NCI-H524 (cell line): Measurements from ENCODE around the gene POLR2L.

Experiments used
- DNase-seq, 2 experiments: peaks; one replicate each; lab custom pipeline; 2025; lab: John Stamatoyannopoulos, UW

POLR2L gene

DNA sequence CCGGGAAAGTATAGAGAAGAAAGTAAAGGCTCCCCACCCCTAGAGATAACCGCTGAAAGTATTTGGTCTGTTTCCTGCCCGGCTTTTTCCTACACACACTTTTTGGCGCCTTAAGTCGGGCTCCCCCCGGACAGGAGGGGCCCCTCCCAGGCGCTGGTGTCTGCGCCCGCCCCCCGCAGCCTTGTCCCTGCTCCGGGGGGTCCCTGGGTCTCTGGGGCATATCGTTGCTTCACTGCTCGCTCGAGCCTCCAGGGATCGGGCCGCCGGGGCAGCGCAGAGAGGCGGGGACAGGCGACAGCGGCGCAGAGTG lies 15.5 kb downstream of the POLR2L start:
- DNase-seq, result no peak

DNA sequence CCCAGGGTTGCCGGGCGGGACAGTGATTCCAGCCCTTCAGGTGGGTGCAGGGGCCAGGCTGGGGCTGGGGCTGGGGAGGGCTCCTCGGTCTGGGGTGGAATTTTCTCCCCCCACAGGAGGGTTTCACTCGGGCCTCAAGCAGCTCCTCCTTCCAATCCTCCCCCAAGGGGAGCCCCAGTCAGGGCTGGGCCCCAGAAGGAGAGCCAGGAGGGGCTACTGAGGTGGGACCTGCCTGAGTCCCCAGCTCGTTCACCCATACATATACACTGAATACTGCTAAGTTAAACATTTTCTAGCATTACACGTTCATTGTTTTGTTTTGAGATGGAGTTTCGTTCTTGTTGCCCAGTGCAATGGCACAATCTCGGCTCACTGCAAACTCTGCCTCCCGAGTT lies 16.1 kb downstream of the POLR2L start:
- no peak for DNase-seq

DNA sequence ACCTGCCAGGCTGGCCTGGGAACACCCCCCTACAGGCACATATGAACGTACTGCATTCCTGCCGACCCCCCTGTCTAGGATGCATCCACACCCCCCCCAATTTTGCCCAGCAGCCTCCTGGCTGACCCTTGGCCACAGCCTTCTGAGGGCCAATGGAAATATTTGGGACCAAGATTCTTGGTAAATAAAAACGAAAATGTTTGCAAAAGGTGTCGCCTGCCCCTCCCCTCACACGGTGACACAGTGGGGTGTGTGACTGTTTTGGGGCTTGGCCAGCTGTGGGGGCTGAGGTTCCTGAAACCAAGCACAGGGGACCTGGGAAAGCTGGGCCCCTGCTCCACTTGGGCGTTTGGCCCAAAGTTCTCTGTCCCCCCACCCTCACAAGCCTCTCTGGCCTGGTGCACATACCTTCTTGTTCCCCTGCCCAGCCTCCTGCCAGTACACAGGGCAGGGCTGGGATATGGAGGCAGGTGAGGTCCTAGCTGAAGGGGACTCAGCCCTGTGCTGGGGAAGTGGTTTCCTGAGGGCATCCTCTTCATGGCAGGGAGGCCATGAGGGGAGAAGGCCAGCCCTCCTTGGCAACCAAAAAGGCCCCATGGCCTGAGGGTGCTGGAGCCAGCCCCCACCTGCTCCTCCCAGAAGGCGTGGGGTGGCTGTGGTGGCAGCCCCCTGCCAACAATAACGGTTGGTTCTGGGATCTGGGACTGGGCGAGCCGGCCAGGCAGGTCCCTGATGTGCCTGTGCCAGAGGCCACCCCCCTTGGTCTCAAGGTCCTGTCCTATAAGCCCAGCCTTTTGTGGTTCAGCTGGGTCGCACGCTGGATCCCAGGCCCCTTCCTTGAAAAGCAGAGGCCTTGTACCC lies 16.7 kb downstream of the POLR2L start:
- DNase-seq, result no peak

DNA sequence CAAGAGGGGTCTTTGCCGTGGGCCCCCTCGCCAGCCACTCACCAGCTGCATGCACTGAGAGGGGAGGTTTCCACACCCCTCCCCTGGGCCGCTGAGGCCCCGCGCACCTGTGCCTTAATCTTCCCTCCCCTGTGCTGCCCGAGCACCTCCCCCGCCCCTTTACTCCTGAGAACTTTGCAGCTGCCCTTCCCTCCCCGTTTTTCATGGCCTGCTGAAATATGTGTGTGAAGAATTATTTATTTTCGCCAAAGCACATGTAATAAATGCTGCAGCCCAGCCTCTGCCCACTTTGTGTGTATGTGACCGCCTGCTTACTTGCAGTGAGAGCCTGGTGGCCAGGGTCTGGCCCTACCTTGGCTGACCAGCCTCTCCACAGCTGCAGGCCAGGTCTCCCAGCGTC lies 17.4 kb downstream of the POLR2L start:
- no peak for DNase-seq

DNA sequence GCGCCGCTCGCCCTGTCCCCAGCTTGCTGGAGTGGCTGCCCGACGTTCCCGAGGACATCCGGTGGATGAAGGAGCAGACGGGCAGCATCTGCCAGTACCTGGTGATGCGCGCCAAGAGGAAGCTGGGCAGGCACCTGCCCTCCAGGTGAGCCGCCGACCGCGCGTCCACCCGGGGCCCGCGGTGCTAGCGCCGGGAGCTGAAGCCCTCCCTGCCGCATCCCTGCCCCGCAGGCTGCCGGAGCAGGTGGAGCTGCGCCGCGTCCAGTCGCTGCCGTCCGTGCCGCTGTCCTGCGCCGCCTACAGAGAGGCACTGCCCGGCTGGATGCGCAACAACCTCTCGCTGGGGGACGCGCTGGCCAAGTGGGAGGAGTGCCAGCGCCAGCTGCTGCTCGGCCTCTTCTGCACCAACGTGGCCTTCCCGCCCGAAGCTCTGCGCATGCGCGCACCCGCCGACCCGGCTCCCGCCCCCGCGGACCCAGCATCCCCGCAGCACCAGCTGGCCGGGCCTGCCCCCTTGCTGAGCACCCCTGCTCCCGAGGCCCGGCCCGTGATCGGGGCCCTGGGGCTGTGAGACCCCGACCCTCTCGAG lies 17.9 kb downstream of the POLR2L start:
- peak; percentile 46 to 82 for DNase-seq

DNA sequence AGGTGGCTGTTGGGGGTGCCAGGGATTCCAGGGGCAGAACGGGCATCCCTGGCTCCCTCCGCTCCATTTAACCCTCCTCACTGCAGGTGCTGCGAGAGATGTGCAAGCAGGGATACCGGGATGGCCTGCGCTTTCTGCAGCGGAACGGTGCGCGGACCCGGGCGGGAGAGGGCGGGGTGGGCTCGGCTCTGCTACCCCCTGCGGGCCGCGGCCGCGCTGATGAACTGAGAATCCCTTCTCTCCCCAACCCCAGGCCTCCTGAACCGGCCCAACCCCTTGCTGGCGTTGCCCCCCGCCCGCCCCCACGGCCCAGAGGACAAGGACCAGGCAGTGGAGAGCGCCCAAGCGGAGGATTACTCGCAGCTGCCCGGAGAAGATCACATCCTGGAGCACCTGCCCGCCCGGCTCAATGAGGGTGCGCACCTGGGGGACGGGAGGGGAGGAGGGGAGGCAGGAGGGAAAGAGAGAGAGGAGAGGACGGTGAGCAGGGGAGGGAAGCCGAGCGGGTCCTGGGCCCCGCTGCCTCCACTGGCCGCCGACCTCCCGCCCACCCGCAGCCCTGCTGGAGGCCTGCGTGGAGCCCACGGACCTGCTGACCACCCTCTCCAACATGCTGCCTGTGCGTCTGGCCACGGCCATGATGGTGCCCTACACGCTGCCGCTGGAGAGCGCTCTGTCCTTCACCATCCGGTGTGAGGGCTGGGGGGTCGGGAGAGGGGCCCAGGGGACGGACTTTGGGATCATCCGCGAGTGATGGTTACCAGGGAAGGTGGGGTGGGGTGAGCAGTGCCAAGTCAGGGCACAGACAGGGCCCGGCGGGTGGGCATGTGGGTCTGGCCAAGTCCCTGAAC lies 18.7 kb downstream of the POLR2L start:
- DNase-seq, result no peak

DNA sequence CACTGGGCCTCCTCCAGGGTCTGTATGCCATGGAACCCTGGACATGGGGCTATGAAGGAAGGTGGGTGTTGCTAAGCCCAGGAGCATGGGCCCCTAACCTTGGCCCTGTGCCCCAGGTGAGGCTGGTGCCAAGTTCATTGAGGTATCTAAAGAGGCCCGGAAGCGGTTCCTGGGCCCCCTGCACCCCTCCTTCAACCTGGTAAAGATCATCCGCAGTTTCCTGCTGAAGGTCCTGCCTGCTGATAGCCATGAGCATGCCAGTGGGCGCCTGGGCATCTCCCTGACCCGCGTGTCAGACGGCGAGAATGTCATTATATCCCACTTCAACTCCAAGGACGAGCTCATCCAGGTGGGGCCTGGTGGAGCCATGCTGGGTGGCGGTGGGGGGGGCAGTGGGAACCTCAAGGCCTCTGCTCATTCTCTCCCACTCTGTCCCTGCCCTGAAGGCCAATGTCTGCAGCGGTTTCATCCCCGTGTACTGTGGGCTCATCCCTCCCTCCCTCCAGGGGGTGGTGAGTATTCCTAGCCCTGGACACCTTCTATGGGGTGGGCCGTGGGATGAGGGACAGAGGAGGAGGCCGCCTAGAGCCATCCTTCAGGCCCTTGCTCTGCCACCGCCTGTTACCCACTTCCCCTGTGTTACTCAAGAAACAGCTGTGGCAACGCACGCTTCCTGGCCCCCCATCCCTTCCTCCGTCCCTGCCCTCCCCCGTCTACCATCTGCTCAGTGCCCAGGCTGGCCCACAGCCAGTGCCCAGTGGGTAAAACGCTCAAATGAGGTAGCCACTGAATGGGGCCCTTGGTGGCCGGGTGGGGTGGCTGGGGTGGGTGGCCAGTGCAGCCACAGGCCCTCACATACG lies 20.6 kb downstream of the POLR2L start:
- DNase-seq, result peak; percentile 47 to 67

DNA sequence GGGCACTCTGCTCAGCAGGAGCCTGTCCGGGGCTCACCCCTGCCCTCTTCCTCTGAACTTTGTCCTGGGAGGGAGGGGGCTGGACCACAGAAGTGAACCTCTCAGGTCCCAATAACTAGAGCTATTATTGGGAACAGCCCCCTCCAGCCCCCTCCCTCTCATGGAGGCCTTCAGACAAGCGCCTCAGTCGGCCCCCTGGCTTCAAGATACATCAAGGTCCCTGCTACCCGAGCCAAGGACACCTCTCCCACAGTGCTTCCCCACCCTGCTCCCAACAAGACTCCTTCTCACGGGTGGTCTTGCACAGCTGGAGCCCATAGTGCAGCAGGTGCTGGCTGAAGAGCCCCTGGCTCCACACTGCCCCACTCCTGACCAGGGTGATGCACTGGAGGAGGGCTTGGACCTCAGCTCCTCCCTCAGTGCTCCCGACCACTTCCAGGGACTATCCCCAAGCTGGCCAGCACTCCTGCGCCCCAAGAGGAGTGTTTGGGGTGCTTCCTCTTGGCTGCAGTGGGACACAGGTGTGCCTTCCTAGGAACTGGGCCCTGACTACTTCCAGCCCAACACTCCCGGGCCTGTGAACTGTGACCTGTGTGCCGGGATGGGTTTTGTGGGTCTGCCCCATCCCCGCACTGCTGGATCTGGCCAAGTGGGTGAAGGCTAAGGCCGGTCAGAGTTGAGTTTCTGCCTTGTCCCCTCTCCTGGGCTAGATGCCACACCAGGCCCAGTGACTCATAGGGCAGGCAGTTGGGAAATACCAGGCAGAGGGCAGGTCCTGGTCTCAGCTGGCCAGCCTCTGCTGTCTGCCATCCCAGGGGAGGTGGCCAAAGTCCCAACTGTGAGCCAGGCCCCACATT lies 21.4 kb downstream of the POLR2L start:
- no peak for DNase-seq

DNA sequence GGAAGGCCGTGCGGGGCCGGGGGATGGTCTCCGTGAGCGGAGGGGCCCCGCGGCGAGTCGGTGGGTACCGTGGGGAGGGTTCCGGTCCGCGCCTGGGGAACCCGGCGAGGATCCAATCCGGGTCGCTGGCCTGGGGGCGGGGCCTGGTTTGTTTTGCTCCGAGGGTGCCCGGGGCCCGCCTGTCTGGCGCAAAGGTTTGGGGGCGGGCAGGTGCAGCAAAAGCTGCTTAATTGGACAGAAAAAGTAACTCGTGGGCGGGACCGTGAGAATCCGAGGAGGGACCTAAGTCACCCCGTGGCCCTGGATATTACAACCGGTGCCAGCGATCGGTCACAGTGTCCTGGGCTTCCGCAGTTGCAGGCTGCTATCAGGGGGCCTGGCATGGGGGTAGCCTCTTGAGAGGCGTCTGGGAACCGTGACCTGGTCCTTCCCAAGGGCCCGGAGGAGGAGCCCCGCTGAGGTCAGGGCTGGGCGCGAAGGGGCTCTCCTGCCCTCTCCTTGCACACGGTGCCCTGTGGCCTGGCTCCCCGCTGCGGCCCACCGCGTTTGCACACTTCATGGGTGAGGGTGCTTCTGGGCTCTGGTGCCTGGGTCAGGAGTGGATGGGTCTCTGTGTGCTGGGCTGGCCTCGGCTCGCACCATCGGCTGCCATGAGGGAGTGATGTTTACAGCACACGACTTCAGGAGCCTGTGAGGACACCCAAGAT lies 22.2 kb downstream of the POLR2L start:
- peak; percentile 65 to 70 for DNase-seq

DNA sequence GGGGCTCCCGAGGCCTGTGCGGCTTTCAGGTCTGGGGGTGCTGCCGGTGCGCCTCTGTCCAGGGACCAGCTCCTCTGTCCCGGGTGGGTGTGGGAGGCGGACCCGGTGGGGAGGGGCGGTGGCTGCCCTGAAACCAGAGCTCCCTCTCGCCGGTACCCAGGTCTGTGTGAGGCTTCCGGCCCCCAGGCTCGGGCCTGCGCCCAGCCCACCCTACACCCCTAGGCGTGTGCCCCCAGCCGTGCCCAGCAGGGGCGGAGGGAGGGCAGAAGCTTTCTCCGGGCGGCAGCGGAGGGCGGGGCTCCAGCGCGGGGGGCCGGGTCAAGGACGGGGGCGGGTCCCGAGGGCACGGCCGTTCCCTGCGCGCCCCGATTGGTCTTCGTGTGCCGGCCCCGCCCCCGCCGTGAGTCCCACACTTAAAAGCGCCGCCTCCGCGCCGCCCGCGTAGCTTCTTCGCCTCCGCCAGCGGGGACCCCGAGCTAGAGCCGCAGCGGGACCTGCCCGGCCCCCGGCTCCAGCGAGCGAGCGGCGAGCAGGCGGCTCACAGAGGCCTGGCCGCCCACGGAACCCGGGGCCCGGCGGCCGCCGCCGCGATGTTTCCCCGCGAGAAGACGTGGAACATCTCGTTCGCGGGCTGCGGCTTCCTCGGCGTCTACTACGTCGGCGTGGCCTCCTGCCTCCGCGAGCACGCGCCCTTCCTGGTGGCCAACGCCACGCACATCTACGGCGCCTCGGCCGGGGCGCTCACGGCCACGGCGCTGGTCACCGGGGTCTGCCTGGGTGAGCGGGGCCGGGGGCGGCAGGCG lies 23.0 kb downstream of the POLR2L start:
- DNase-seq, result peak; percentile 48 to 86

DNA sequence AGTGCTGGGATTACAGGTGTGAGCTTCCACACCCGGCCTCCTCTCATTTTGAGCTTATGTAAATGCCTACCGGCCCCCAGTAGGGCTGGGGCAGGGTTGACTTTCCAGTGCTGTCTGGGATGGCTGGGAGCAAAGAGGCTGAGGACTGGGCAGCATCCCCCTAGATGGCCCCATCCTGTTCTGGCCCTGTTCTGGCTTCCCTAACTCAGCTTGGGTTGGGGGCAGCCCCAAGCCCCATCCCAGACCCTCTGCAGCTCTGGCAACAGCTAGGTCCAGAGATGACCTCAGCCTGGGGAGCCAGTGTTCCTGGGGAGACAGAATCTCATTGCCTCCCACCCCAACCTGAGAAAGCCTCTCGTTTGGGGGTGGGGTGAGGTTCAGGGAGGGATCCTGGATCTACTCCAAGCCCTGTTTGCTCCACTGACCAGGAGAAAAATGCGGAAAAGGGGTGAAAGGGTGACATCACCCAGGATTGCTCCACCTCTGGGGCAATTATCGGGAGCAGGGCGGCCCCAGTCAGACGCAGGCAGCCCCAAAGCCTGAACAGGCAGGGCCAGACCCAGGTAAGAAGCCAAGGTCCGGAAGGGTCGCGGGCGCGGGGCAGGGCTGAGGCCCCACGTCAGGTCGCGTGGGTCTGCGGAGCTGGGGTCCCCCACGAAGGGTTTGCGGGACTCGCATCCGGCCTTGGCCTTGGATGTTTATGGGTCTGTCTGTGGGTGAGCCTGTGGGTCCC lies 23.8 kb downstream of the POLR2L start, which contains the start of gene PNPLA2:
TSS of gene PNPLA2 (plus strand) at position 519 of the 733 bp plus-strand sequence. CDS start 805 bp downstream, outside the sequence.
- DNase-seq, result no peak

DNA sequence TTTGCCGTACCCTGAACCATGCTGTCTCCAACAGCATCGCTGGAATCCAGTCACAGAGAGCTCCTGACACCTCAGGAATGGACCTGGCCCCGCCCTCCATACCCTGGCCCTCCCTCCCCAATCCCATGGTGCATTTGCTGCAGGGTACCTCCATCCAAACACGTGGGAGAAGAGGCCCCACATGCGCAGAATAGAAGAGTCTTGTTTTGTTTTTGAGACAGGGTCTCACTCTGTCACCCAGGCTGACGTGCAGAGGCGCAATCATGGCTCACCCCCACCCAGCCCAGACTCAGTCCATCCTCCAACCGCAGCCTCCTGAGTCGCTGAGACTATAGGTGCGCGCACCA lies 25.9 kb downstream of the POLR2L start:
- no peak for DNase-seq

DNA sequence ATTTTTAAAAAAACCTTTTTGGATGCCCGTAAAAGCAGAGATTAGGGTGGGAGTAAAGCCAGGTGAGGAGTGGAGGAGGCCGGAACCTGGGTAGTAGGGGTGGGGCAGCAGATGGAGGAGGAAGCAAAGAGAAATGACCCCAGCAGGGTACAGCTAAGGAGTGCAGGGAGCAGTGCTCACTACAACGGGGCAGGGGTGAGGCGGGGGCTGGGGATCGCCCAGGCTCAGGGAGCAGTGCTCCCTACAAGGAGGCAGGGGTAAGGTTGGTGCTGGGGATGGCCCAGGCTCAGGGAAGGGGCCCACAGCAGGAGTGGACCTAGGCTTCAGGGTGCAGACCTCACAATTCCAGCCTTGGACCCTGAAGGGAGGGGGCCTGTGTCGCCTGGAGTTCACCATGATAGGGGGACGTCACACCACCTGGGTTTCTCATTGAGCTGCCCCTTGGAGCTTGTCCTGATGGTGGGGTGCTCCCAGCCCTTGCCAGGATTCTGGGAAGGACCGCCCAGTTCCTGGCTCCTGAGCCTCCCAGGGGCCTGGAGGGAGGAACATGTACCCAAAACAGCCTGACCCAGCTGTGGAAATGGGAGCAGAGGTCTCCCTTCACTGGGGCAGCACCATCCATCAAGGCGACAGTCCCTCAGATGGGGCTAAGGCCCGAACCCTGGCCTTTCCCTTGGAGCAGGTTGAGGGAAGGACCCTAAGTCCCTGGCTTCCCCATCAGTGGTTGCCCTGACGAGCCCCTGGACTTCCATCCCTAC lies 26.5 kb downstream of the POLR2L start:
- DNase-seq, result no peak

DNA sequence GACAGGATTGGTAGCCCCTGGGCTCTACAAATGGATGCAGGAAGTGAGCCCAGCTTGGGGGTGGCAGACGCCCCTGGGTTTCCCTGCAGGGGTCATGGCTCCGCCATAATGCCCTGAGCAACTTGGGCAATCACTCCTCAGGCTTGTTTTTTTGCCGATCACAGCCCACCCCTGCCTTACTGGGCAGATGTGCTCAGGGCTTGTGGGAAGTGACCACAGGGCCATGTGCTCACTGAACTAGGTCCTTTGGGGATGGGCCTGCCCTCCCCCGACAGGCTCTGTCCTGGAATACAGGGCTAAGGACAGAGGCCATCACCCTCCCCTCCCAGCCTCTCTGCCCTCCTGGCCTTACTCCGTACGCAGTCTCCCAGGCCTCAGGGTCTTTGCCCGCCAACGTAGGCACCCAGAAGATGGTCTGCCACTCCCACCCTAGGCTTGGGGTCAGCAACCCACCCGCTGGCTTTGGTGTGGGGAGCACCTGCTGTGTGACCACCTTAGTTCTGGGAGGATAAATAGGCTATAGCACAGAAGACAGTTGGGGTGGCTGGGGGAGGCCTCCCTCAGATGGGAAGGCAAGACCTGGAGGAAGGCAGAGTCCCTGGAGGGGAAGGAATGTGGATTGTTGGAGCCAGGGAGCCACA lies 28.8 kb downstream of the POLR2L start:
- no peak for DNase-seq

DNA sequence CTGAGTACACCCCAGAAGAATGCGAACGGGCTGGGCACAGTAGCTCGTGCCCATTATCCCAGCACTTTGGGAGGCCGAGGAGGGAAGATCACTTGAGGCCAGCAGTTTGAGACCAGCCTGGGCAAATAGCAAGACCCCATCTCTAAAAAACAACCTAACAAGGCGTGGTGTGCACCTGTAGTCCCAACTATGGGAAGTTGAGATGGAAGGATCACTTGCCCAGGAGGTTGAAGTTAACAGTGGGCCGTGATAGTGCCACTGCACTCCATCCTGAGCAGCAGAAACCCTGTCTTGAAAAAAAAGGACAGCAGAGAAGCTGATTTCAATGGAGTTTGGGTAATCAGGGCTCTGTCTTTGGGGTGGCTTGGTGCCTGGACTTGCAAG lies 29.3 kb downstream of the POLR2L start:
- DNase-seq, result no peak

DNA sequence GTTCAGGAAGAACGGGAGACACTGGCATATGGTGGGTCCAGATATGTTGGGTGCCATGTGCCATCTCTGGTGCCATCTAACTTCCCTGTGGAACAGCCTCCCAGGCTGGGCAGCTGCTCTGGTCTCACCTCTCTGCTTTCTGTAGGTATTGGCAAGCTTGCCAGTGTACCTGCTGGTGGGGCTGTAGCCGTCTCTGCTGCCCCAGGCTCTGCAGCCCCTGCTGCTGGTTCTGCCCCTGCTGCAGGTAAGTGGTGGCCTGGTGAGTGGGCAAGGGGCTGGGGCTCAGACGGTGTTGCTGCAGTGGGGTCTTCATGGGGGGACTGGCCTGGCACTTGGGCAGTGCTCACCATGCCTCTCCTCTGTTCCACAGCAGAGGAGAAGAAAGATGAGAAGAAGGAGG lies 29.9 kb downstream of the POLR2L start:
- DNase-seq, result no peak

DNA sequence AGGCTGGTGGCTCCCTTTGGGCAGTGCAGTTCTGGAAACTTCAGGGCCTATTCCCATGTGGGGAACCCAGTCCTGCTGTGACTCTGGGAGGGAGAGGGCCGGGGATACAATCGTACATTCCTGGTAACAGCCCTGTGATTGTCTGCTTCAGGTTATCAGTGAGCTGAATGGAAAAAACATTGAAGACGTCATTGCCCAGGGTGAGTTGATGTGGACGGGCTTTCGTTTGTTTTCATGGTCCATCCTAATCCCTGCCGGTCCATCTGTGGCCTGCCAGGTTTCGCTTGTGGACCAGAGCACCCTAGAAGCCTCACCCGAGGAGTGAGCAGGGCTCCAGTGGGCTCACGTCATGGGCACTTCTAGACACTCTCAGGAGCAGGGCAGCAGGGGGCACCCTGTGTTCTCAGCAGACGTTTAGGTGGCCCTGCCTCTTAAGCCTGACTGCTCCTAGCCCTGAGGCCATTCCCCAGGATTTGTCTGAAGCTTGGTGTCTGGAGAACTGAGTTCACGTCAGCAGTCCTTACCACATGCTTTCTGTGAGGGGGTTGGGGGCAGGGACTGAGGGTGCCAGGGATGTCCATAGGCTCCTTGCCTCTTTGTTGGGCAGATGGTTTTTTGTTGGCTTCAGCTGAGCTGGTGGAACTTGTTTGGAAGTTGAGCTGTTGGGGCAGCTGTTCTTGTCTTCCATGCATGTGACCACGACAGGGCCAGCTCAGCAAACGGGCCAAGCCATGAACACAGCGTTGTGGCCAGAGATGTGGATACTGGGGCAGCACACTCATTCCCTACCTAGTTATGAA lies 30.7 kb downstream of the POLR2L start:
- DNase-seq, result no peak
